Measurements from ENCODE around the gene AMOTL1.

- TF ChIP-seq CTCF (IDR thresholded peaks at IDR 0.05 in 4 of 5, conservative IDR thresholded peaks at IDR 0.05 in 1 of 5) (no peak), POLR2A (IDR thresholded peaks at IDR 0.05) (no peak)
Observed at GRCh38 chr11:94806014-94806413, 37.9 kb downstream of the AMOTL1 start.
